Measurements from ENCODE around the gene HOXB3. TPM values are rescaled to one million over a fixed set of nuclear protein-coding genes. Genes with fewer than 3 reads are reported as not detected.

The HOXB3 gene
- total and polyA plus RNA-seq, 2 of the 13 experiments (the other 11 are each of a cell fraction or from before 2014, with no cell fraction given) = not detected

GRCh38 chr17:48593840-48594537 lies 3.9 kb upstream of the HOXB3 start (continued):
- peak; percentile 57 for TF ChIP-seq PATZ1 (CRISPR knock-in tag; IDR thresholded peaks at IDR 0.05)
- no peak for TF ChIP-seq ZNF205 (CRISPR knock-in tag; IDR thresholded peaks at IDR 0.05)
- TF ChIP-seq KLF6 (CRISPR knock-in tag; IDR thresholded peaks at IDR 0.05) = no peak
- TF ChIP-seq, protein P1, sequence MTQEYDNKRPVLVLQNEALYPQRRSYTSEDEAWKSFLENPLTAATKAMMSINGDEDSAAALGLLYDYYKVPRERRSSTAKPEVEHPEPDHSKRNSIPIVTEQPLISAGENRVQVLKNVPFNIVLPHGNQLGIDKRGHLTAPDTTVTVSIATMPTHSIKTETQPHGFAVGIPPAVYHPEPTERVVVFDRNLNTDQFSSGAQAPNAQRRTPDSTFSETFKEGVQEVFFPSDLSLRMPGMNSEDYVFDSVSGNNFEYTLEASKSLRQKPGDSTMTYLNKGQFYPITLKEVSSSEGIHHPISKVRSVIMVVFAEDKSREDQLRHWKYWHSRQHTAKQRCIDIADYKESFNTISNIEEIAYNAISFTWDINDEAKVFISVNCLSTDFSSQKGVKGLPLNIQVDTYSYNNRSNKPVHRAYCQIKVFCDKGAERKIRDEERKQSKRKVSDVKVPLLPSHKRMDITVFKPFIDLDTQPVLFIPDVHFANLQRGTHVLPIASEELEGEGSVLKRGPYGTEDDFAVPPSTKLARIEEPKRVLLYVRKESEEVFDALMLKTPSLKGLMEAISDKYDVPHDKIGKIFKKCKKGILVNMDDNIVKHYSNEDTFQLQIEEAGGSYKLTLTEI (CRISPR knock-in tag; conservative IDR thresholded peaks at IDR 0.05) = no peak
- TF ChIP-seq IRX3 (CRISPR knock-in tag; IDR thresholded peaks at IDR 0.05; ENCODE audit: borderline replicate concordance, low read depth) = no peak
- no peak for TF ChIP-seq SATB2 (CRISPR knock-in tag; IDR thresholded peaks at IDR 0.05)
- TF ChIP-seq, protein P2, sequence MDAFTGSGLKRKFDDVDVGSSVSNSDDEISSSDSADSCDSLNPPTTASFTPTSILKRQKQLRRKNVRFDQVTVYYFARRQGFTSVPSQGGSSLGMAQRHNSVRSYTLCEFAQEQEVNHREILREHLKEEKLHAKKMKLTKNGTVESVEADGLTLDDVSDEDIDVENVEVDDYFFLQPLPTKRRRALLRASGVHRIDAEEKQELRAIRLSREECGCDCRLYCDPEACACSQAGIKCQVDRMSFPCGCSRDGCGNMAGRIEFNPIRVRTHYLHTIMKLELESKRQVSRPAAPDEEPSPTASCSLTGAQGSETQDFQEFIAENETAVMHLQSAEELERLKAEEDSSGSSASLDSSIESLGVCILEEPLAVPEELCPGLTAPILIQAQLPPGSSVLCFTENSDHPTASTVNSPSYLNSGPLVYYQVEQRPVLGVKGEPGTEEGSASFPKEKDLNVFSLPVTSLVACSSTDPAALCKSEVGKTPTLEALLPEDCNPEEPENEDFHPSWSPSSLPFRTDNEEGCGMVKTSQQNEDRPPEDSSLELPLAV (CRISPR knock-in tag; conservative IDR thresholded peaks at IDR 0.05; ENCODE audit: low read depth) = no peak
- no peak for TF ChIP-seq DPF2 (CRISPR knock-in tag; IDR thresholded peaks at IDR 0.05; ENCODE audit: borderline replicate concordance, low read depth)
- no peak for TF ChIP-seq MEF2D (CRISPR knock-in tag; IDR thresholded peaks at IDR 0.05)
- no peak for TF ChIP-seq ARNT (IDR thresholded peaks at IDR 0.05)
- peak; percentile 71; the same call in 1 of the 2 replicates for TF ChIP-seq KDM2A (CRISPR knock-in tag; IDR thresholded peaks at IDR 0.05; ENCODE audit: borderline replicate concordance, low read depth)
- TF ChIP-seq YEATS2 (CRISPR knock-in tag; IDR thresholded peaks at IDR 0.05; ENCODE audit: borderline replicate concordance) = no peak
- no peak for TF ChIP-seq THAP8 (CRISPR knock-in tag; IDR thresholded peaks at IDR 0.05; ENCODE audit: borderline replicate concordance)
- TF ChIP-seq ZNF709 (CRISPR knock-in tag; IDR thresholded peaks at IDR 0.05) = no peak
- no peak for TF ChIP-seq NR2C2 (CRISPR knock-in tag; IDR thresholded peaks at IDR 0.05; ENCODE audit: borderline replicate concordance)
- TF ChIP-seq ZNF337 (CRISPR knock-in tag; IDR thresholded peaks at IDR 0.05; ENCODE audit: borderline replicate concordance, low read depth) = no peak
- peak; percentile 12 for TF ChIP-seq HNRNPLL (IDR thresholded peaks at IDR 0.05; ENCODE audit: low read depth, low read length, poor library complexity, severe bottlenecking)
- TF ChIP-seq ZNF597 (CRISPR knock-in tag; IDR thresholded peaks at IDR 0.05) = no peak
- no peak for TF ChIP-seq ZNF329 (CRISPR knock-in tag; IDR thresholded peaks at IDR 0.05; ENCODE audit: low read depth)
- no peak for TF ChIP-seq SMAD9 (CRISPR knock-in tag; IDR thresholded peaks at IDR 0.05)
- no peak for TF ChIP-seq IKZF4 (CRISPR knock-in tag; IDR thresholded peaks at IDR 0.05; ENCODE audit: borderline replicate concordance, low read depth, not compliant biosample characterization)
- TF ChIP-seq NFYC (CRISPR knock-in tag; IDR thresholded peaks at IDR 0.05) = no peak
- TF ChIP-seq ZNF253 (CRISPR knock-in tag; IDR thresholded peaks at IDR 0.05; ENCODE audit: borderline replicate concordance) = no peak
